Glomerular visceral epithelial cell (primary cell): ENCODE data around the gene PSG4.
A peak's percentile ranks its signal among the peaks of the same experiment; 100 is the strongest.
"Not testable (repeated sequence)": the region's sequence is repeated elsewhere in the genome, so short reads cannot be mapped to it uniquely, and the experiment has no call there.

Experiments used
- DNase-seq: peaks from one replicate; pipeline ENCODE4 v3.0.0-alpha.2; 2016; ENCODE audit errors: extremely low spot score

Gene PSG4

DNA sequence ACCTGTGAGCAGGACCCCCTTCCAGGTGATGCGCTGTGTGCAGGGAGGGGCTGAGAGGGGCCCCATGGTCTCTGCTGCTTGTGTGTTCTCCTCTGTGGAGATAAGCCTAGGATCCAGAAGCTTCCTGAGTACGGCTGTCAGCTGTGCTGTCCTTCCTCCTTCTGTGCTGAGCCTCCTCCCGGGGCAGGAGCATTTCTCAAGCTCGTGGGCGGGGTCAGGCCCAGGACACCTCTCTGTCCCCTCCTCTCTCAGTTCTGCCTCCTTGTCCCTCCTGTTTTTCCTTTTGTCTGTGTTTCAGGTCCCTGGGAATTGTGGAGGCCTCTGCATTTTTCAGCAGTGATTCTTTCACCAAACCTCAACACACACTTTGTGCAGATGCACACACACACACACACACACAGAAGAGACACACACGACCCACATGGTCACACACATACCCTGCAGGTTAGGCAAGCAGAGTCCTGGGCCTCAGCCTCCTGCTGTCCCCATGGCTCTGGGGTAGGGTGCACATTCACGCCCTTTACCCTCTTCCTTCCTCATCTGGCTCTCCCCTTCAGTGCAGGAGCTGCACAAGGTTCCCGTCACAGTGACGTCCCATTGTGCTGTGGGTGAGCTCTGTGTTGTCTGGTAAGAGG, at the start of gene PSG4:
PSG4 (minus strand) TSS at position 168 of the 635 bp plus-strand sequence; CDS start at position 66, 102 bp downstream.
- not testable (repeated sequence) for DNase-seq

DNA sequence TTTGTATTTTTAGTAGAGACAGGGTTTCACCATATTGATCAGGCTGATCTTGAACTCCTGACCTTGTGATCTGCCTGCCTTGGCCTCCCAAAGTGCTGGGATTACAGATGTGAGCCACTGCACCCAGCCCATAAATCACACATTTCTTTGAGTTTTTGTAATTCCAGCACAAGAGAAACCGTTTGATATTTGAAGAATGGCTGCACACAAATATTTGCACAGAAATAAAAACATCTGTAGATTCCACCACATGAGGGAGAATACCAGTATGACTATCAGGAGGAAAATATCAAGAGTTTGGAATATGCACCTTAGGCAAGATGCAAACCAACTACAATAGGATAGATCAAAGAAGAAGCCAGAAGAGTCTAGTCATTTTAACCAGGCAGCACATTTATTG, 46.0 kb upstream of the PSG4 start:
- not testable (repeated sequence) for DNase-seq

- not testable (repeated sequence) for DNase-seq
These were observed 44.9 kb upstream of the PSG4 start for GRCh38 chr19:43250296-43250695.

GRCh38 chr19:43248635-43249002, 43.2 kb upstream of the PSG4 start:
- not testable (repeated sequence) for DNase-seq

DNA sequence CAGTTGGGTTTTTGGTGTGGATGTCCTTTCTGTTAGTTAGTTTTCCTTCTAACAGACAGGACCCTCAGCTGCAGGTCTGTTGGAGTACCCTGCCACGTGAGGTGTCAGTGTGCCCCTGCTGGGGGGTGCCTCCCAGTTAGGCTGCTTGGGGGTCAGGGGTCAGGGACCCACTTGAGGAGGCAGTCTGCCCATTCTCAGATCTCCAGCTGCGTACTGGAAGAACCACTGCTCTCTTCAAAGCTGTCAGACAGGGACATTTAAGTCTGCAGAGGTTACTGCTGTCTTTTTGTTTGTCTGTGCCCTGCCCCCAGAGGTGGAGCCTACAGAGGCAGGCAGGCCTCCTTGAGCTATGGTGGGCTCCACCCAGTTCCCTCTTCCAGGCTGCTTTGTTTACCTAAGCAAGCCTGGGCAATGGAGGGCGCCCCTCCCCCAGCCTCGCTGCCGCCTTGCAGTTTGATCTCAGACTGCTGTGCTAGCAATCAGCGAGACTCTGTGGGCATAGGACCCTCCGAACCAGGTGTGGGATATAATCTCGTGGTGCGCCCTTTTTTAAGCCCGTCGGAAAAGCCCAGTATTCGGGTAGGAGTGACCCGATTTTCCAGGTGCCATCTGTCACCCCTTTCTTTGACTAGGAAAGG, 41.9 kb upstream of the PSG4 start:
- not testable (repeated sequence) for DNase-seq

DNA sequence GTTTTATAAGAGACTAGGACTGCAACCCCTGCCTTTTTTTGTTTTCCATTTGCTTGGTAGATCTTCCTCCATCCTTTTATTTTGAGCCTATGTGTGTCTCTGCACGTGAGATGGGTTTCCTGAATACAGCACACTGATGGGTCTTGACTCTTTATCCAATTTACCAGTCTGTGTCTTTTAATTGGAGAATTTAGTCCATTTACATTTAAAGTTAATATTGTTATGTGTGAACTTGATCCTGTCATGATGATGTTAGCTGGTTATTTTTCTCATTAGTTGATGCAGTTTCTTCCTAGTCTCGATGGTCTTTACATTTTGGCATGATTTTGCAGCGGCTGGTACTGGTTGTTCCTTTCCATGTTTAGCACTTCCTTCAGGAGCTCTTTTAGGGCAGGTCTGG, 40.4 kb upstream of the PSG4 start:
- DNase-seq, result not testable (repeated sequence)

DNA sequence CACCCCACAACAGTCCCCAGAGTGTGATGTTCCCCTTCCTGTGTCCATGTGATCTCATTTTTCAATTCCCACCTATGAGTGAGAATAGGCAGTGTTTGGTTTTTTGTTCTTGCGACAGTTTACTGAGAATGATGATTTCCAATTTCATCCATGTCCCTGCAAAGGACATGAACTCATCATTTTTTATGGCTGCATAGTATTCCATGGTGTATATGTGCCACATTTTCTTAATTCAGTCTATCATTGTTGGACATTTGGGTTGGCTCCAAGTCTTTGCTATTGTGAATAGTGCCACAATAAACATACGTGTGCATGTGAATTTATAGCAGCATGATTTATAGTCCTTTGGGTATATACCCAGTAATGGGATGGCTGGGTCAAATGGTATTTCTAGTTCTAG, 36.8 kb upstream of the PSG4 start:
- not testable (repeated sequence) for DNase-seq

- not testable (repeated sequence) for DNase-seq
These were observed 32.8 kb upstream of the PSG4 start for GRCh38 chr19:43238213-43238612.

GRCh38 chr19:43235686-43236085, 30.2 kb upstream of the PSG4 start:
- peak; percentile 41 for DNase-seq

DNA sequence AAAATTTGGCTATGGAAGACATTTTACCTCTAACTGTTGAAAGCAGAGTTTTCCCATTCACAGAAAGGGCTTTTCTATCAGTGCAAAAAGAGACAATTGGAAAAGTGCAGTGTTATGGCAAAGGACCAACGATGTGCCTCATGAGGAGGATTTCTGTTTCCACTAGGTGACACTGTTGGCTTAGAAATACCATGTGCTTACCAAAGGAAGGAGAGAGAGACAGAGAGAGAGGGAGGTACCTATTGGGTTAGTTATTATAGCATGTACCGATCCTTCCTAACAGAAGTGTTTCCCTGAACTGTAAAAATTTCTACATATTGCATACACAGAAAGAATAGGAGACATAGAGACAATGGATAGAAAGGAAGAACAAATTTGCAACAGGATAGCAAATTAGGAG, 23.9 kb upstream of the PSG4 start:
- DNase-seq, result peak; percentile 8

DNA sequence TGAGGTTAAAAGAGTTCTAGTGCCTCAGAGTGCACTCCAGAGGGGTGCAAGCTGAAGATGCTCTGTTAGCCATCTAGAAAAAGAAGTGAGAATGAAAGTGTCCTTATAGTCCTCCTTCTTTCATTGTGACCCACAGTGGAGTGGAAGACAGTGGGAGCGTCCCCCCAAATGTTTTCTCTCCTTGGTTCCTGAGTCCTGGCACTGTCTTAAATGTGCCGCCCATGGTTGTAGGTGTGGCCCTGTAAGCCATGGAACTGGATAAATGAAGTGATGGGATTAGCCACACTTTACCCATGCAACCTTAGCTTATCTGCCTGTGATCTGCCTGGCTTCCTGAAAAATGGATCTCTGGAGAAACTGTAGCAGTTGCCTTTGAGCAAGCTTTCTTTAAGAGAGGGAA, 23.3 kb upstream of the PSG4 start:
- not testable (repeated sequence) for DNase-seq

GRCh38 chr19:43226986-43227385, 21.5 kb upstream of the PSG4 start:
- DNase-seq, result not testable (repeated sequence)

DNA sequence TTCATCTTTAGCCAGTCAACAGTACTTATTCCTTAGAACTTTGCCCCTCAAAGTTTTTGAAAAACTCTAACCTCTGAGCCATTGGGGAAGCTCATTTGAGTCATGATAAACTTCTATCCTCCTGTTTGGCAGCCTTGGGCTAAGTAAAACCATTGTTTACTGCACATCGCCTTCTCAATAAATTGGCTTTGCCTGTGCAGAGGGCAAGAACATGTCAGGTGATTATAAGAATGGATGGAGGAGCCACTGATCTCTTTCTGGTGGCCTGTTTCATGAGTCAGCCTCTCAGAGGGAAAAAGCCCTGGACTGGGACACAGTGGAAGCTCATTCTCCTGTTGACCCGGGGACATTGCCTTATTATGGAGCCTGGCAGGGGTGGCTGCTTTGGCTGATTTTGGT, 19.4 kb upstream of the PSG4 start:
- no peak for DNase-seq

DNA sequence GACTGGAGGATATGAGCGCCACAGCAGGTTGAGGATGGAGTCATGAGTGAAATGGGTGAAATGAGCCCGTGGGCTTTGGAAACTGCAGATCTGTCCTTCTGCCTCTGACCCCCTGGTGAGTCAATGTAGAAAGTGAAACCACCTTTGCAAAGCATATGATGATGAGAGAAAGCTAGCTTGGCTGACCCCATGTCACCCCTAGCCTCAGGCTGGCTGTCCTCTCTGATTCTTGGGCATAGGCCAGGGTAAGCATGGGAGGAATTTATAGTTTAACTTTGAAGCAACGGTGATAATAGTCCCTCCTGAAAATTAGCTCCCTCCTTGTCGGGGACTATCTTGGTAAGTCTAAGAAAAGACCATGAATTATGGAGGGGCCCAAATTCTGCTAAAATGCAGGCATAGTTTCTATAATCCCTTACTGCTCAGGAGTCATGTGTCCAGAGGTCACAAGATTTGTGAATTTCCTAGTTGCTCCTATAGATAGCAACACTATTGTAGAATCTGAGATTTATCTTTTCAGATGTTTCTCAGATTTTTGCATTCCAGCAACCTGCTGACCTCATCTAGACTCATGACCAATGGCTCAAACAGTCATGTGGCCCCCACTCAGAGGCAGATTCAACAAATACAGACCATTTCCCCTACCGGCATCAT, 18.9 kb upstream of the PSG4 start:
- DNase-seq, result peak; percentile 53

GRCh38 chr19:43221891-43222290, 16.5 kb upstream of the PSG4 start:
- DNase-seq, result not testable (repeated sequence)

- not testable (repeated sequence) for DNase-seq
These were observed 13.7 kb upstream of the PSG4 start for GRCh38 chr19:43219136-43219535.

DNA sequence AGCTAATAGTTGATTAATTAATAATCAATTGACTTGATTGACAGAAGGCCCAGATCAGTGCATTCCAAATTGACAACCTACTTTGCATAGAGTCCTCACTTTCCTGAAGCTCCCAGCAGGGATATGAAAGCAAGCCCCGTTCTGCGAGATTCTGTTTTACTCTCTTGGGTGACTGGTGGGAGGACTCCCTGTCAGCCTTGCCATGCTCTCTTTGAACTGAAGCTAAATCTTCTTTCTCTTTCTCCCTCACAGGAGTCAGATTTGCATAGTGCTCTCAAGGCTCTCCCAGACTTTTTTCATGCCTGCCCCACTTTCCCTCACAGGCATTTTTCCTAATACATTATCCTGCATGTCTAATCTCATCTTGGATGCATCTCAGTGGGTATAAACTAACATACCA, 10.4 kb upstream of the PSG4 start:
- not testable (repeated sequence) for DNase-seq

DNA sequence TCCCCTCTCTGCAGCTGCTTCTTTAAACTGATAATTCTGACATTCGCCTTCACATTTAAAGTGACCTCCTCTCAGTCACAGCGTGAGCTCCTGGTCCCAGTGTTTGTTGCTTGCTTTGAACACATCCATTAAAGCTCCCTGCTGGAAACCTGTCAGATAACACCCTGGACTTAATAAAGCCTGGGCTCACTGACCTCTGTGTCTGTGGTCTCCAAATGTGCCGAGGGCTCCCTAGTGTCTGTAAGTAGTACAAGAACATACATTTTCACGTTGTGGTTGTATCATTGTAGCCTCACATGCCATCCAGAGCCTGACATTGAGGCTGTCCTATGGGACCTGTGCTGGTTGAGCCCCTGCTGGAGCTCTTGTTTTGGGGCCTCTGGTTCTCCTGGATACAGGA, 2.6 kb upstream of the PSG4 start:
- no peak for DNase-seq

DNA sequence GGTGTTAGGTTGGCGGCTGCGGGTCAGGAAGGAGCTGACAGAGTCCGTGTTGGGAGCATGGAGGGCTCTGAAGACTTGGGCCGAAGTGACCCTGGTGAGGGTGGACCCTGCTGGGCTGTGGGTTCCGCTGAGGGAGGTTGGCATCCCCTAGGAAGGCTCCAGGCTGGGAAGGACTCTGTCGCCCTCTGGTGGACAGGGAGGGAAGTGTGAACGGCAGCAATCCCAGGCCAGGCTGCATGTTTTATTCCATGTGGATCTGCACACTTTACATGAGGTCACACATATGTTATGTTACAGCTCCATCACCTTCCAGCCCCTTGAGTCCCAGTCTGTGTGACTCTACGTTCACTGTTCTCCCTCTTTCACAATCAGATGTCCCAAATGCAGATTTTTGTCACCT, 1.7 kb upstream of the PSG4 start:
- not testable (repeated sequence) for DNase-seq

DNA sequence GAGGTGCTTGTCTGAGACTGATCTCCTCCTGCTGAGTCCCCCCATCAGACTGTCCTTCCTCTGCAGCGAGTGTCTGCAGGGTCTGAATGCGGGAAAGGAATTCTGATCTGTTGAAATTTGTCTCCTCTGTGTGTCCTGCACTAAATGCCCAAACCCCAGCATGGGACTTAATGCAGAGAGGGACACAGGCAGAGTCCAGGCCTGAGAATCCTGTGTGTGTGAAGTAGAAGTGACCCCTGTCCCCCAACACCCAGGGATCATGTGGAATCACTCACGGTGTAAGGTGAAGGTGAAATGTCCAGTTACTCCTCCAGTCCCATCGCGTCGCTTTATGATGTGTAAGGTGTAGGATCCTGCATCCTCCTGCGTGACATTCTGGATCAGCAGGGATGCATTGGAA, 1.8 kb downstream of the PSG4 start:
- DNase-seq, result not testable (repeated sequence)

DNA sequence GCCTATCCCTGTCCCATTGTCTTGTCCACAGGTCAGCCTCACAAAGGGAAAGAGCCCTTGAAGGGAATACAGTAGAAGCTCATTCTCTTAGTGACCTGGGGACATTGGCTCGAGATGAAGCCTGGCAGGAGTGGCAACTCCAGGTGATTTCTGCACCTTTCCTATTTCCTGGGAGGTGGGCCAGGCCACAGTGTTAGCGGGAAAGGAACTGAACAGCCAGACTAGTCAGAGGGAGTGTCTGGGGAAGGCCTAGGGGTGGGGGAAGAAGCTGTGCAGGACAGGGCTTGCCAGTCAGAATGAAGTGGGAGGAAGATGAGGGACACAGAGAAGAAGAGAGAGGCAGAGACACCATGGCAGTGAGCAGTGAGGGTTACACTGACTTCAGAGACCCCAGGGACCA, 3.5 kb downstream of the PSG4 start:
- DNase-seq, result peak; percentile 25

GRCh38 chr19:43201337-43201801, 4.1 kb downstream of the PSG4 start:
- peak; percentile 60 for DNase-seq
